Measurements from ENCODE around the gene PIK3CG.
"Not testable (repeated sequence)": the region's sequence is repeated elsewhere in the genome, so short reads cannot be mapped to it uniquely, and the experiment has no call there.

DNA sequence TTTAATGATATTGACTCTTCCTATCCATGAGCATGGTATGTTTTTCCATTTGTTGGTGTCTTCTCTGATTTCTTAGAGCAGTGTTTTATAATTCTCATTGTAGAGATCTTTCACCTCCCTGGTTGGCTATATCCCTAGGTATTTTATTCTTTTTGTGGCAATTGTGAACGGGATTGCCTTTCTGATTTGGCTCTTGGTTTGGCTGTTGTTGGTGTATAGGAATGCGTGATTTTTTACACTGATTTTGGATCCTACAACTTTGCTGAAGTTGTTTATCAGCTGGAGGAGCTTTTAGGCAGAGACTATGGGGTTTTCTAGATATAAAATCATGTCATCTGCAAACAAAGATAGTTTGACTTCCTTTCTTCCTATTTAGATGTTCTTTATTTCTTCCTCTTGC lies 33.9 kb downstream of the PIK3CG start:
- TF ChIP-seq POLR2A (IDR thresholded peaks at IDR 0.05), result not testable (repeated sequence)
- TF ChIP-seq, protein P1, sequence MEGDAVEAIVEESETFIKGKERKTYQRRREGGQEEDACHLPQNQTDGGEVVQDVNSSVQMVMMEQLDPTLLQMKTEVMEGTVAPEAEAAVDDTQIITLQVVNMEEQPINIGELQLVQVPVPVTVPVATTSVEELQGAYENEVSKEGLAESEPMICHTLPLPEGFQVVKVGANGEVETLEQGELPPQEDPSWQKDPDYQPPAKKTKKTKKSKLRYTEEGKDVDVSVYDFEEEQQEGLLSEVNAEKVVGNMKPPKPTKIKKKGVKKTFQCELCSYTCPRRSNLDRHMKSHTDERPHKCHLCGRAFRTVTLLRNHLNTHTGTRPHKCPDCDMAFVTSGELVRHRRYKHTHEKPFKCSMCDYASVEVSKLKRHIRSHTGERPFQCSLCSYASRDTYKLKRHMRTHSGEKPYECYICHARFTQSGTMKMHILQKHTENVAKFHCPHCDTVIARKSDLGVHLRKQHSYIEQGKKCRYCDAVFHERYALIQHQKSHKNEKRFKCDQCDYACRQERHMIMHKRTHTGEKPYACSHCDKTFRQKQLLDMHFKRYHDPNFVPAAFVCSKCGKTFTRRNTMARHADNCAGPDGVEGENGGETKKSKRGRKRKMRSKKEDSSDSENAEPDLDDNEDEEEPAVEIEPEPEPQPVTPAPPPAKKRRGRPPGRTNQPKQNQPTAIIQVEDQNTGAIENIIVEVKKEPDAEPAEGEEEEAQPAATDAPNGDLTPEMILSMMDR (IDR thresholded peaks at IDR 0.05), result not testable (repeated sequence)
